Measurements from ENCODE around the gene ACSS2. TPM values are rescaled to one million over a fixed set of nuclear protein-coding genes. Genes with fewer than 3 reads are reported as not detected.

The ACSS2 gene
- total and polyA plus RNA-seq, 10 of the 15 experiments (the other 5 are each of a cell fraction or from before 2014, with no cell fraction given) = 2.8 to 37.2 (median 24.2) TPM

- TF ChIP-seq ZBTB11 (CRISPR knock-in tag; IDR thresholded peaks at IDR 0.05) (no peak), SMAD1 (IDR thresholded peaks at IDR 0.05; ENCODE audit: low read depth, partially characterized antibody) (no peak)
Measured at GRCh38 chr20:34925341-34925740, 48.9 kb downstream of the ACSS2 start (continued).

DNA sequence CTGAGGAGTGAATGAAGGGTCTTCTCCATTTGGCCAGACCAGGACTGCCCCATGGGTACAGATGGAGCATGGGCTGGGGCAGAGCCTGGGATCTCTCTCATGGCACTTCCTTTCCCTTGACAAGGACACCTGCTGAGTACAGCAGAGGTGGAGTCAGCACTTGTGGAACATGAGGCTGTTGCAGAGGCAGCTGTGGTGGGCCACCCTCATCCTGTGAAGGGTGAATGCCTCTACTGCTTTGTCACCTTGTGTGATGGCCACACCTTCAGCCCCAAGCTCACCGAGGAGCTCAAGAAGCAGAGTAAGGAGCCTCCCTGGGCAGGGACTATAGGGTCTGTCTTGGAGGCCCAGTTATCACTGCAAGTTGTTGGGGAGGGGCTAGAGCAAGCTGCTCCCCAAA is 49.6 kb downstream of the ACSS2 start:
- no peak overlapping the region for H2AFZ ChIP-seq (ENCODE audit: control insufficient read depth, low read depth, low read length)
- H3K4me1 ChIP-seq (ENCODE audit: control insufficient read depth, insufficient read depth, low read length) = no peaks in the 10 kb centered on the region
- no peaks in the 10 kb centered on the region for H3K27me3 ChIP-seq (replicated peaks in 1 of 2; ENCODE audit: control insufficient read depth in 2 of 2, insufficient read depth in 2 of 2, low read length in 1 of 2)
- ATAC-seq = no peak
- WGBS (ENCODE audit: insufficient coverage, insufficient replicate concordance, low lambda C conversion rate, missing lambda C conversion rate) = 40% methylated on average over 1 of the region's 1 CpG
- H3K79me2 ChIP-seq (ENCODE audit: control insufficient read depth, insufficient read depth, low read length) = no peaks in the 10 kb centered on the region
- no peak for TF ChIP-seq ZNF217 (IDR thresholded peaks at IDR 0.05)
- no peak for TF ChIP-seq STAT3 (IDR thresholded peaks at IDR 0.05; ENCODE audit: low read depth, low read length)
- TF ChIP-seq ZNF274 (IDR thresholded peaks at IDR 0.05; ENCODE audit: insufficient read depth, insufficient read length) = no peak
- TF ChIP-seq TARDBP (IDR thresholded peaks at IDR 0.05; ENCODE audit: borderline replicate concordance) = no peak
- no peak for TF ChIP-seq NR2F1 (conservative IDR thresholded peaks at IDR 0.05)
- no peak for TF ChIP-seq SIX5 (IDR thresholded peaks at IDR 0.05; ENCODE audit: low read depth, low read length, severe bottlenecking)
- no peak for TF ChIP-seq LARP7 (IDR thresholded peaks at IDR 0.05)
- no peak for TF ChIP-seq EP300 (IDR thresholded peaks at IDR 0.05; ENCODE audit: borderline replicate concordance in 1 of 2, control insufficient read depth in 1 of 2, low read depth in 2 of 2, low read length in 2 of 2)
- no peak for TF ChIP-seq ASH2L (IDR thresholded peaks at IDR 0.05; ENCODE audit: borderline replicate concordance, low read depth)
- no peak for TF ChIP-seq YBX1 (IDR thresholded peaks at IDR 0.05)
- no peak overlapping the region for H3K4me2 ChIP-seq (ENCODE audit: control insufficient read depth, insufficient read depth)
- H3K9me3 ChIP-seq (replicated peaks; ENCODE audit: control insufficient read depth, insufficient read depth, low read length) = no peaks in the 10 kb centered on the region
- no peak overlapping the region for H3K27ac ChIP-seq (ENCODE audit: control insufficient read depth, insufficient read depth)
- no peak overlapping the region for H3K4me3 ChIP-seq
- in situ Hi-C loops (cut with MboI) = no loop called here
- ChIA-PET RAD21 (ENCODE audit: unreplicated experiment) (no interaction called here), POLR2A (no interaction called here), CTCF (no interaction called here), SMC1A (ENCODE audit: uncharacterized antibody, unreplicated experiment) (no interaction called here)
- DNase-seq (ENCODE audit: low read depth, low spot score) = no peak
- H3K9ac ChIP-seq (ENCODE audit: control insufficient read depth, insufficient read depth, low read length) = no peak overlapping the region
- H3K36me3 ChIP-seq (ENCODE audit: control insufficient read depth in 2 of 2, insufficient read depth in 2 of 2, low read length in 1 of 2) = peaks cover 4 to 8% of the 10 kb centered on the region in 2 experiments; a peak in 3 of 4 replicates
- BruUV-seq (replicated peaks) = no TSS peak
- FAIRE-seq = no peak
- H4K20me1 ChIP-seq (ENCODE audit: control insufficient read depth, insufficient read depth) = no peaks in the 10 kb centered on the region
- intact Hi-C loops (cut with micrococcal nuclease; ENCODE audit: unreplicated experiment) = no loop called here

Data from GM12878 (cell line).